Melanocyte of skin (primary cell): ENCODE data around the gene ASCL1. TPM values are rescaled to one million over a fixed set of nuclear protein-coding genes. Genes with fewer than 3 reads are reported as not detected.

Source experiments
- total RNA-seq, 2 donors: library from RNA; depleted of rRNA; stranded (reverse); fragments of >200 nt; gene quantifications; 2 replicates each; pipeline ENCODE4 v1.2.3, GENCODE V29; 2012

Gene ASCL1
- total RNA-seq = under 1 TPM in 1 of 2 donors, not detected in 1; under 0.01 TPM

GRCh38 chr12:102957339-102958050, at the start of gene ASCL1:
TSS of gene ASCL1 (plus strand) at chr12:102957674. CDS start at chr12:102958245, 571 bp downstream.

GRCh38 chr12:102917026-102917787, 40.3 kb upstream of the ASCL1 start, which contains the start of gene PAH:
TSS of gene PAH (minus strand) at chr12:102917244. CDS start at chr12:102917130, 114 bp downstream.

Other genes starting within 250 kb of the ASCL1 start
- gene PAH, start 40.4 kb upstream of the ASCL1 start, total RNA-seq = not detected